ENCODE data around the gene GLE1. TPM values are rescaled to one million over a fixed set of nuclear protein-coding genes. Genes with fewer than 3 reads are reported as not detected.

Gene GLE1, protein sequence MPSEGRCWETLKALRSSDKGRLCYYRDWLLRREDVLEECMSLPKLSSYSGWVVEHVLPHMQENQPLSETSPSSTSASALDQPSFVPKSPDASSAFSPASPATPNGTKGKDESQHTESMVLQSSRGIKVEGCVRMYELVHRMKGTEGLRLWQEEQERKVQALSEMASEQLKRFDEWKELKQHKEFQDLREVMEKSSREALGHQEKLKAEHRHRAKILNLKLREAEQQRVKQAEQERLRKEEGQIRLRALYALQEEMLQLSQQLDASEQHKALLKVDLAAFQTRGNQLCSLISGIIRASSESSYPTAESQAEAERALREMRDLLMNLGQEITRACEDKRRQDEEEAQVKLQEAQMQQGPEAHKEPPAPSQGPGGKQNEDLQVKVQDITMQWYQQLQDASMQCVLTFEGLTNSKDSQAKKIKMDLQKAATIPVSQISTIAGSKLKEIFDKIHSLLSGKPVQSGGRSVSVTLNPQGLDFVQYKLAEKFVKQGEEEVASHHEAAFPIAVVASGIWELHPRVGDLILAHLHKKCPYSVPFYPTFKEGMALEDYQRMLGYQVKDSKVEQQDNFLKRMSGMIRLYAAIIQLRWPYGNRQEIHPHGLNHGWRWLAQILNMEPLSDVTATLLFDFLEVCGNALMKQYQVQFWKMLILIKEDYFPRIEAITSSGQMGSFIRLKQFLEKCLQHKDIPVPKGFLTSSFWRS
- total RNA-seq: 17.2 and 23.7 TPM in 2 replicates

GRCh38 chr9:128504485-128505413 is at the start of gene GLE1:
Gene GLE1 (plus strand): TSS chr9:128504719. CDS start chr9:128504806, 87 bp downstream.

DNA sequence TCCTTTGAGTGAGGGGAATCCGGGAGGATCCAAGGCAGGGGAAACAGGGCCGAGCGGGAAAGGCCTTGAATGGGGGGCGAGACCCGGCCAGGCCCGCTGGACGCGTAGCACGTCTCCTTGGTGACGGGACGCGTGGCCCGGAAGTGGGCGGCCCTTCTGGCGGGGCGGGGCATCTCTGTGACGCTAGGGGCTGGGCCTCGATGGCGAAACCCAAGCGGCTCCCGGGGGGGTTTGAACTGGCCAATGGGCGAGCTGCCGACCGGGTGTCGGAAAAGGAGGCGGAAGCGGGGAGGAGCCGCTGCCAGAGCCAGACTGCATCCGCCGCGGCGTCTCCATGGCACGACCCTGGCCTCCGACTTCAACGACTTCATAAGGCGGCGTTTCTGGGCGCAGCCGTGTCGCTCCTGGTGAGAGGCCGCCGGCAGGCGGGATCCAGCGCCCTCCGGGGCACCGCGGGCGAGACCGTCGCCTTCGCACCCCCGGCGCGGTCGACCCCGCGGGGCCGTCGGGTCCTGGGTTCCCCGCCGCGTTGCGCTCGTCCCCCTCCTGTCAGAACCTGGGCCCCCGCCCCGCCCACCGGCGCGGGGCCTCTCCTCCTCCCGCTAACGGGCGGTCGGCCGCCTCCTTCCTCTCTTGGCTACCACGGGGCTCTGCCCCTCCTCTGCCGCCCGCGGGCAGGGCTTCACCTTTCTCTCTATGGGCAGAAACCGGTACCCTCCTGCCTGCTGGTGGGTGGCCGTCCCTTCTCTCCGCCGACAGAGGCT is 48.5 kb upstream of the GLE1 start, which contains the start of gene ODF2:
TSS of gene ODF2 (plus strand) at position 158 of the 764 bp plus-strand sequence. CDS start at position 244, 86 bp downstream.

DNA sequence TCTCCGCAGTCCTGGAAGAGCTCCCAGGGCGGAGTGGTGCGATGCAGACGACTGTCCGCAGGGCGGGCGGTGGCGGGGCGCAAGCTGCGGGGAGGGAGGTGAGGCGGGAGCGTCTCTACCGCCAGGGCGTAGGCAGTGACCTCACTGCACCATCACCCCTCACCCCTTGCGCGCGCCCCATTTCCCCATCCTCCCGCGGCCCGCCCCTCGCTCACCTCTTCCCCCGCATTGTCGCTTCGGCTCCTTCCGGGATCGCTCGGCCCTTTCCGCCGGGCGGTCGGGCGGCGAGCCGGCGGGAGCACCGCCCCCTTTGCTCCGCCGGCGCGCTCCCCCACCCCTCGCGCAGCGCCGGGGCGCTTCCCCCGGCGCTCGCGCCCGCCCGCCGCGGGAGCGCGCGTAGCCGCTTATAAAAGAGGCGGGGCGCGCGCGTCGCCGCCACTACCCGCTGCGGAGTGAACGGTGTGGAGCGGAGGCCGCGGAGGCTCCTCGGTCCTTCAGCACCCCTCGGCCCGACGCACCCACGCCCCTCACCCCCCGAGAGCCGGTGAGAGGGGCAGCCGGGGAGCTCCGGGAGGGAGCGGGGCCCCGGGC is 47.7 kb downstream of the GLE1 start, which contains the start of gene SPTAN1:
TSS of gene SPTAN1 (plus strand) at position 435 of the 591 bp plus-strand sequence. CDS start 14,154 bp downstream, outside the sequence.

Other genes starting within 250 kb of the GLE1 start
- 54.6 and 66.3 TPM in 2 replicates for gene GOLGA2, start 228.7 kb upstream of the GLE1 start, total RNA-seq
- gene SWI5, start 228.4 kb upstream of the GLE1 start, total RNA-seq: 34.5 and 47.1 TPM in 2 replicates
- gene TRUB2, start 182.3 kb upstream of the GLE1 start, total RNA-seq: 15.3 and 21.4 TPM in 2 replicates
- 20.4 and 27.9 TPM in 2 replicates for gene COQ4, start 181.9 kb upstream of the GLE1 start, total RNA-seq
- 20.5 and 24.5 TPM in 2 replicates for gene SLC27A4, start 164.2 kb upstream of the GLE1 start, total RNA-seq
- gene URM1, start 133.3 kb upstream of the GLE1 start, total RNA-seq: 43.9 and 67.5 TPM in 2 replicates
- 14.6 and 21.8 TPM in 2 replicates for gene CERCAM, start 83.9 kb upstream of the GLE1 start, total RNA-seq
- gene ODF2, start 48.7 kb upstream of the GLE1 start, total RNA-seq: 38.0 and 51.7 TPM in 2 replicates
- 243 and 266 TPM in 2 replicates for gene SPTAN1, start 47.9 kb downstream of the GLE1 start, total RNA-seq
- 88.0 and 90.7 TPM in 2 replicates for gene DYNC2I2, start 152.1 kb downstream of the GLE1 start, total RNA-seq
- 594 and 880 TPM in 2 replicates for gene SET, start 184.5 kb downstream of the GLE1 start, total RNA-seq
- gene PKN3, start 197.8 kb downstream of the GLE1 start, total RNA-seq: 17.0 and 17.9 TPM in 2 replicates
- gene ZDHHC12, start 219.4 kb downstream of the GLE1 start, total RNA-seq: 25.1 and 40.0 TPM in 2 replicates

Data from epithelial cell of umbilical artery (primary cell).